PFSK-1 (cell line): ENCODE data around the gene IPCEF1.

Experiments
- POLR2AphosphoS5 ChIP-seq: IDR thresholded peaks from 2 replicates; pipeline ENCODE4 v1.6.1; 2012; ENCODE audit warnings: low read depth, mild to moderate bottlenecking, control low read depth, low read length, moderate library complexity
- SIN3A ChIP-seq: IDR thresholded peaks from 2 replicates; pipeline ENCODE4 v1.6.1; 2012; ENCODE audit warnings: mild to moderate bottlenecking, low read length, moderate library complexity, borderline replicate concordance; ENCODE audit not compliant: insufficient read depth

- TF ChIP-seq SIN3A (no peak), POLR2AphosphoS5 (no peak)
Measured at GRCh38 chr6:154325142-154325541, 31.5 kb downstream of the IPCEF1 start.
